Cardiac muscle cell (in vitro differentiated cells and primary cell): ENCODE results near the gene CYBA. TPM values are rescaled to one million over a fixed set of nuclear protein-coding genes. Genes with fewer than 3 reads are reported as not detected.

ENCODE experiments used
- DNase-seq, 2 donors: peaks; one replicate each; pipeline versions ENCODE4 v3.0.0 to v3.0.0-alpha.2; 2010 to 2017; ENCODE audit warnings: low read depth in 1 of 2, low spot score in 1 of 2
- H3K27ac ChIP-seq: fragments of 200-600 bp; sonication (generic); 2 replicates; pipeline ENCODE4 v1.5.1; 2016
- H3K27me3 ChIP-seq: fragments of 200-600 bp; sonication (generic); 2 replicates; pipeline ENCODE4 v1.6.0; 2016; ENCODE audit warnings: control low read depth
- H3K36me3 ChIP-seq: fragments of 200-600 bp; sonication (generic); 2 replicates; pipeline ENCODE4 v1.5.1; 2016; ENCODE audit warnings: control low read depth
- H3K4me1 ChIP-seq: fragments of 200-600 bp; sonication (generic); 2 replicates; pipeline ENCODE4 v1.8.1; 2017; ENCODE audit warnings: low read depth, mild to moderate bottlenecking, mixed run types
- H3K4me3 ChIP-seq: fragments of 200-600 bp; sonication (generic); 2 replicates; pipeline ENCODE4 v1.5.1; 2016; ENCODE audit warnings: mild to moderate bottlenecking
- H3K9me3 ChIP-seq: fragments of 200-600 bp; sonication (generic); 2 replicates; pipeline ENCODE4 v1.5.1; 2017; ENCODE audit warnings: low read depth, mild to moderate bottlenecking, control low read depth
- polyA plus RNA-seq: library from polyadenylated mRNA; unstranded; fragments of >200 nt; fragmentation: Nextera tagmentation; extraction: Ambion mirVana; gene quantifications from 2 replicates; pipeline ENCODE4 v1.2.1, GENCODE V29; 2016
- total RNA-seq: library from RNA; depleted of rRNA; stranded (reverse); fragments of >200 nt; gene quantifications from 2 replicates; pipeline ENCODE4 v1.2.3, GENCODE V29; 2016
- TF ChIP-seq, protein P1 (sequence below): IDR thresholded peaks from 2 replicates; pipeline ENCODE4 v1.5.1; 2012; ENCODE audit warnings: low read depth, mild to moderate bottlenecking, low read length

The CYBA gene
- total and polyA plus RNA-seq, 2 experiments from 2014 or later: 174 to 233 TPM

GRCh38 chr16:88685156-88686061 lies 34.6 kb upstream of the CYBA start:
- Histone ChIP-seq H3K9me3 (no peaks in the 10 kb centered on the region), H3K4me1 (peaks cover 13% of the 10 kb centered on the region), H3K27me3 (peaks cover 10% of the 10 kb centered on the region), H3K4me3 (peak overlapping the region; percentile 34), H3K36me3 (no peaks in the 10 kb centered on the region), H3K27ac (no peak overlapping the region)
- DNase-seq: peak in 1 of 2 donors; percentile 58
- TF ChIP-seq, protein P1, sequence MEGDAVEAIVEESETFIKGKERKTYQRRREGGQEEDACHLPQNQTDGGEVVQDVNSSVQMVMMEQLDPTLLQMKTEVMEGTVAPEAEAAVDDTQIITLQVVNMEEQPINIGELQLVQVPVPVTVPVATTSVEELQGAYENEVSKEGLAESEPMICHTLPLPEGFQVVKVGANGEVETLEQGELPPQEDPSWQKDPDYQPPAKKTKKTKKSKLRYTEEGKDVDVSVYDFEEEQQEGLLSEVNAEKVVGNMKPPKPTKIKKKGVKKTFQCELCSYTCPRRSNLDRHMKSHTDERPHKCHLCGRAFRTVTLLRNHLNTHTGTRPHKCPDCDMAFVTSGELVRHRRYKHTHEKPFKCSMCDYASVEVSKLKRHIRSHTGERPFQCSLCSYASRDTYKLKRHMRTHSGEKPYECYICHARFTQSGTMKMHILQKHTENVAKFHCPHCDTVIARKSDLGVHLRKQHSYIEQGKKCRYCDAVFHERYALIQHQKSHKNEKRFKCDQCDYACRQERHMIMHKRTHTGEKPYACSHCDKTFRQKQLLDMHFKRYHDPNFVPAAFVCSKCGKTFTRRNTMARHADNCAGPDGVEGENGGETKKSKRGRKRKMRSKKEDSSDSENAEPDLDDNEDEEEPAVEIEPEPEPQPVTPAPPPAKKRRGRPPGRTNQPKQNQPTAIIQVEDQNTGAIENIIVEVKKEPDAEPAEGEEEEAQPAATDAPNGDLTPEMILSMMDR: peak; percentile 88

DNA sequence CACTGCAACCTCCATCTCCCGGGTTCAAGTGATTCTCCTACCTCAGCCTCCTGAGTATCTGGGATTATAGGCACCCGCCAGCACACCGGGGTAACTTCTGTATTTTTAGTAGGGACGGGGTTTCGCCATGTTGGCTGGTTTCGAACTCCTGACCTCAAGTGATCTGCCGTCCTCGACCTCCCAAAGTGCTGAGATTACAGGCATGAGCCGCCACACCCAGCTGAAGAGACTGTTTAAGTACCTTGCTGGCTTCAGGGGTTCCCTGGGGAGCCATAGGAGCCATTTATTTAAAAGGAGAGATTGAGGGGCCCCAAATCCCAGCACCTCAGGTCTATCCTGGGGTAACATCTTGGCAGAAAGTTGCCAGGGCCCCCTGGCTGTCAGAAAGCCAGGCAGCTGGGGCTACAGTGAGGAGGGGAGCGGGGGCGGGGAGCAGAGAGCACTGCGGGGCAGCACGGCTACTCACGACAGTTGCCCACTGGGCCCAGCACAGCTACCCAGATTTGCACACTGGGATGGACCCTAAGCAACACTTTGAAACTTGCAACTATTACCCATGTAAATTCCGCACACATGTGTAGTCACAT lies 33.8 kb upstream of the CYBA start:
- no peak overlapping the region for H3K4me3 ChIP-seq
- H3K36me3 ChIP-seq: no peaks in the 10 kb centered on the region
- H3K27me3 ChIP-seq: peaks cover 10% of the 10 kb centered on the region
- peaks cover 13% of the 10 kb centered on the region for H3K4me1 ChIP-seq
- H3K27ac ChIP-seq: no peak overlapping the region
- H3K9me3 ChIP-seq: no peaks in the 10 kb centered on the region
- TF ChIP-seq, protein P1: no peak
- no peak for DNase-seq

GRCh38 chr16:88681709-88682451 lies 31.0 kb upstream of the CYBA start:
- peak in 1 of 2 donors; percentile 16 for DNase-seq
- Histone ChIP-seq H3K27me3 (peaks cover 10% of the 10 kb centered on the region), H3K4me3 (no peak overlapping the region), H3K9me3 (no peaks in the 10 kb centered on the region), H3K4me1 (no peaks in the 10 kb centered on the region), H3K36me3 (no peaks in the 10 kb centered on the region), H3K27ac (no peak overlapping the region)
- TF ChIP-seq, protein P1: no peak

- TF ChIP-seq, protein P1: peak; percentile 19
- Histone ChIP-seq H3K27ac (no peak overlapping the region), H3K4me3 (no peak overlapping the region), H3K36me3 (no peaks in the 10 kb centered on the region), H3K4me1 (no peaks in the 10 kb centered on the region), H3K27me3 (peaks cover 10% of the 10 kb centered on the region), H3K9me3 (no peaks in the 10 kb centered on the region)
- DNase-seq: no peak
Observed at GRCh38 chr16:88681084-88681680, 30.3 kb upstream of the CYBA start.

DNA sequence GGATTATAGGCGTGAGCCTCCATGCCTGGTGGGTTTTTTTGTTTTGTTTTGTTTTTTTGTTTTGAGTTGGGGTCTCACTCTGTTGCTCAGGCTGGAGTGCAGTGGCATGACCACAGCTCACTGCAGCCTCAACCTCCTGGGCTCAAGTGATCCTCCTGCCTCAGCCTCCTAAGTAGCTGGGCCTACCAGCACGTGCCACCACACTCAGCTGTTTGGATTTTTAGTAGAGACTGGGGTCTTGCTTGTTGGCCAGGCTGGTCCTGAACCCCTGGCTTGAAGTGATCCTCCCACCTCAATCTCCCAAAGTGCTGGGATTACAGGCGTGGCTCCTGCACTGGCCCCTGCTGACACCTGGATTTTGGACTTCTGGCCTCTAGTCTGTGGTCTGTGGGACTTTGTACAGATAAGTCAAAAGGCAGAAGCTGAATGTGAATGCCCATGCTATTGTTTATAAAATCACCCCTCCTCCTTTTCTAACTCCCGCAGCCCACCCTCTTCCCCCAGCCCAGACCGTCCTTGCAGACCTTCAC lies 29.8 kb upstream of the CYBA start:
- DNase-seq: no peak
- Histone ChIP-seq H3K4me3 (no peak overlapping the region), H3K36me3 (no peaks in the 10 kb centered on the region), H3K9me3 (no peaks in the 10 kb centered on the region), H3K27me3 (peaks cover 7% of the 10 kb centered on the region), H3K4me1 (no peaks in the 10 kb centered on the region), H3K27ac (no peak overlapping the region)
- TF ChIP-seq, protein P1: no peak
